ENCODE measurements around the gene ST6GALNAC4. TPM values are rescaled to one million over a fixed set of nuclear protein-coding genes. Genes with fewer than 3 reads are reported as not detected.
A peak's percentile ranks its signal among the peaks of the same experiment; 100 is the strongest.

The ST6GALNAC4 gene
- total and polyA plus RNA-seq, 4 donors: 24.6 to 96.2 (median 55.0) TPM

GRCh38 chr9:127874301-127875221, 42.3 kb downstream of the ST6GALNAC4 start:
- H3K9me3 ChIP-seq (ENCODE audit: control insufficient read depth in 4 of 4, insufficient read depth in 3 of 4, low read length in 3 of 4): no peaks in the 10 kb centered on the region
- no peaks in the 10 kb centered on the region for H3K27me3 ChIP-seq (ENCODE audit: control insufficient read depth in 3 of 3, insufficient read depth in 3 of 3, low read length in 2 of 3)
- H3K9ac ChIP-seq (ENCODE audit: insufficient read depth in 1 of 2, low read length in 2 of 2): no peak overlapping the region
- 68 to 87% methylated on average over 18 to 19 of the region's 19 CpGs for WGBS, 2 donors
- peaks cover 0 to 20% (median 7%) of the 10 kb centered on the region in 4 donors for H3K36me3 ChIP-seq (ENCODE audit: control insufficient read depth in 4 of 4, insufficient read depth in 4 of 4, low read length in 4 of 4)
- DNase-seq (no peak), ATAC-seq (ENCODE audit: insufficient read depth, low FRiP score) (no peak)
- H3K4me1 ChIP-seq (ENCODE audit: control insufficient read depth in 5 of 5, insufficient read depth in 5 of 5, low read length in 5 of 5): peaks cover 0 to 44% (median 20%) of the 10 kb centered on the region in 5 donors
- H3K27ac ChIP-seq (ENCODE audit: low read depth in 1 of 2, low read length in 1 of 2): peak overlapping the region; percentile 38 to 64
- no peak overlapping the region for H3K4me3 ChIP-seq
- TF ChIP-seq, protein P1, sequence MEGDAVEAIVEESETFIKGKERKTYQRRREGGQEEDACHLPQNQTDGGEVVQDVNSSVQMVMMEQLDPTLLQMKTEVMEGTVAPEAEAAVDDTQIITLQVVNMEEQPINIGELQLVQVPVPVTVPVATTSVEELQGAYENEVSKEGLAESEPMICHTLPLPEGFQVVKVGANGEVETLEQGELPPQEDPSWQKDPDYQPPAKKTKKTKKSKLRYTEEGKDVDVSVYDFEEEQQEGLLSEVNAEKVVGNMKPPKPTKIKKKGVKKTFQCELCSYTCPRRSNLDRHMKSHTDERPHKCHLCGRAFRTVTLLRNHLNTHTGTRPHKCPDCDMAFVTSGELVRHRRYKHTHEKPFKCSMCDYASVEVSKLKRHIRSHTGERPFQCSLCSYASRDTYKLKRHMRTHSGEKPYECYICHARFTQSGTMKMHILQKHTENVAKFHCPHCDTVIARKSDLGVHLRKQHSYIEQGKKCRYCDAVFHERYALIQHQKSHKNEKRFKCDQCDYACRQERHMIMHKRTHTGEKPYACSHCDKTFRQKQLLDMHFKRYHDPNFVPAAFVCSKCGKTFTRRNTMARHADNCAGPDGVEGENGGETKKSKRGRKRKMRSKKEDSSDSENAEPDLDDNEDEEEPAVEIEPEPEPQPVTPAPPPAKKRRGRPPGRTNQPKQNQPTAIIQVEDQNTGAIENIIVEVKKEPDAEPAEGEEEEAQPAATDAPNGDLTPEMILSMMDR (IDR thresholded peaks at IDR 0.05; ENCODE audit: control extremely low read depth, extremely low read depth): no peak

DNA sequence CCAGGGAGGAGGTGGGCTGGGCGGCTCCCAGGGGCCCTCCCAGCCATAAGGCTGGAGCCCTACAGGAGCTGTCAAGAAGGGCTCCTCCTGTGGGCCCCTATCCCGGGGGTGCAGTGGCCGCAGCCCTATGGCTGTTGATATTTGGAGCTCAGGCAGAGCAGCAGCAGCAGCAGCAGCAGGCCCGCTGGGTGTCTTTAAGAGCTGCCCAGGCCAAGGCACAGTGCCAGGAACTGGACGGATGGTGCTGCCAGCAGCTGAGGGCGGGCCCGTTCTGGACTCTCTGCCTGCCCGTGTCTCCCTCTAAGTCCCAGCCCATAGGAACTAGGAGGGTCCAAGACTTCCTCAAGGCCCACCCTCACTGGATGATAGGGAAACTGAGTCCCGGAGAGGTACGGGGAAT, 43.0 kb downstream of the ST6GALNAC4 start:
- Histone ChIP-seq H3K4me1 (ENCODE audit: control insufficient read depth in 5 of 5, insufficient read depth in 5 of 5, low read length in 5 of 5) (peaks cover 0 to 44% (median 20%) of the 10 kb centered on the region in 5 donors), H3K36me3 (ENCODE audit: control insufficient read depth in 4 of 4, insufficient read depth in 4 of 4, low read length in 4 of 4) (peaks cover 0 to 22% (median 9%) of the 10 kb centered on the region in 4 donors), H3K27ac (ENCODE audit: low read depth in 1 of 2, low read length in 1 of 2) (peak overlapping the region; percentile 38 to 64), H3K27me3 (ENCODE audit: control insufficient read depth in 3 of 3, insufficient read depth in 3 of 3, low read length in 2 of 3) (no peaks in the 10 kb centered on the region), H3K9ac (ENCODE audit: insufficient read depth in 1 of 2, low read length in 2 of 2) (no peak overlapping the region), H3K4me3 (no peak overlapping the region), H3K9me3 (ENCODE audit: control insufficient read depth in 4 of 4, insufficient read depth in 3 of 4, low read length in 3 of 4) (no peaks in the 10 kb centered on the region)
- 42 to 72% methylated on average over 8 to 10 of the region's 10 CpGs for WGBS, 2 donors
- ATAC-seq (ENCODE audit: insufficient read depth, low FRiP score) (no peak), DNase-seq (peak; percentile 46 to 60 (median 49))
- TF ChIP-seq, protein P1 (IDR thresholded peaks at IDR 0.05; ENCODE audit: control extremely low read depth, extremely low read depth): no peak

DNA sequence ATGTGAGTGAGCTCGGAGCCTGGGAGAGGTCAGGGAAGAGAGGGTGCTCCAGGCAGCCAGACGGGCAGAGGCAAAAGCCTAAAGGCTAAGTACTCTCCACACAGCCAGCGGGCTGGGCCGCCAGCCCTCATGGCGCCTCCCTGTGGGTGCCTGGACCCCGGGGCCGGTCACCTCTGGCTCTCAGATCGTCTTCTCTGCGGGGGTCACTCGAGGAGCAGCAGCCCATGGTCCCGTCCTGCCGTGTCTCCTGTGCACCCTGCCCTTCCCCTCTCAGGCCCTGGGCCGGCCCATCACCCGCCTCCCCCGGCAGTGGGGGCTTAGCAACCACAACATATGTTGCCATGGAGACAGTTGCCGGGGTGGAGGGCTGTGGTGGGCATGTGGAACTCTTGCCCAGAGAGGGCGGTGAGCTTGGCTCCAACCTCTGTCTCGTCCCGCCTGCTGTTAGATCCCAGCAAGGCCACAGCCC, 43.6 kb downstream of the ST6GALNAC4 start:
- H3K4me1 ChIP-seq (ENCODE audit: control insufficient read depth in 5 of 5, insufficient read depth in 5 of 5, low read length in 5 of 5): peaks cover 0 to 44% (median 21%) of the 10 kb centered on the region in 5 donors

More for the DNA sequence above, 43.6 kb downstream of the ST6GALNAC4 start:
- Histone ChIP-seq H3K4me3 (no peak overlapping the region), H3K9me3 (ENCODE audit: control insufficient read depth in 4 of 4, insufficient read depth in 3 of 4, low read length in 3 of 4) (no peaks in the 10 kb centered on the region), H3K27ac (ENCODE audit: low read depth in 1 of 2, low read length in 1 of 2) (no peak overlapping the region), H3K9ac (ENCODE audit: insufficient read depth in 1 of 2, low read length in 2 of 2) (no peak overlapping the region), H3K36me3 (ENCODE audit: control insufficient read depth in 4 of 4, insufficient read depth in 4 of 4, low read length in 4 of 4) (peaks cover 0 to 24% (median 9%) of the 10 kb centered on the region in 4 donors), H3K27me3 (ENCODE audit: control insufficient read depth in 3 of 3, insufficient read depth in 3 of 3, low read length in 2 of 3) (no peaks in the 10 kb centered on the region)
- peak in 1 of 3 donors; percentile 42 for DNase-seq
- TF ChIP-seq, protein P1 (IDR thresholded peaks at IDR 0.05; ENCODE audit: control extremely low read depth, extremely low read depth): no peak
- WGBS, 2 donors: 75 to 80% methylated on average over 19 of the region's 19 CpGs
- no peak for ATAC-seq (ENCODE audit: insufficient read depth, low FRiP score)

Data from lung (tissue), 12 donors.